Fibroblast of villous mesenchyme (primary cell): Measurements from ENCODE around the gene LRRC61. TPM values are rescaled to one million over a fixed set of nuclear protein-coding genes. Genes with fewer than 3 reads are reported as not detected.

Experiments
- DNase-seq: peaks from one replicate; pipeline ENCODE4 v3.0.0-alpha.2; 2010; ENCODE audit warnings: low read depth
- H3K4me3 ChIP-seq: 2 replicates; pipeline ENCODE4 v1.5.1; 2011; ENCODE audit warnings: low read depth, mild to moderate bottlenecking, low read length
- total RNA-seq: library from RNA; depleted of rRNA; stranded (reverse); fragments of >200 nt; gene quantifications from 2 replicates; pipeline ENCODE4 v1.2.3, GENCODE V29; 2012
- TF ChIP-seq, protein P1 (sequence below): IDR thresholded peaks from 2 replicates; pipeline ENCODE4 v1.5.1; 2012; ENCODE audit warnings: low read depth, mild to moderate bottlenecking, low read length; ENCODE audit not compliant: insufficient read depth

The LRRC61 gene
- total RNA-seq, 1 donor = 13.0 TPM

GRCh38 chr7:150371131-150371995, 48.2 kb downstream of the LRRC61 start:
- TF ChIP-seq, protein P1, sequence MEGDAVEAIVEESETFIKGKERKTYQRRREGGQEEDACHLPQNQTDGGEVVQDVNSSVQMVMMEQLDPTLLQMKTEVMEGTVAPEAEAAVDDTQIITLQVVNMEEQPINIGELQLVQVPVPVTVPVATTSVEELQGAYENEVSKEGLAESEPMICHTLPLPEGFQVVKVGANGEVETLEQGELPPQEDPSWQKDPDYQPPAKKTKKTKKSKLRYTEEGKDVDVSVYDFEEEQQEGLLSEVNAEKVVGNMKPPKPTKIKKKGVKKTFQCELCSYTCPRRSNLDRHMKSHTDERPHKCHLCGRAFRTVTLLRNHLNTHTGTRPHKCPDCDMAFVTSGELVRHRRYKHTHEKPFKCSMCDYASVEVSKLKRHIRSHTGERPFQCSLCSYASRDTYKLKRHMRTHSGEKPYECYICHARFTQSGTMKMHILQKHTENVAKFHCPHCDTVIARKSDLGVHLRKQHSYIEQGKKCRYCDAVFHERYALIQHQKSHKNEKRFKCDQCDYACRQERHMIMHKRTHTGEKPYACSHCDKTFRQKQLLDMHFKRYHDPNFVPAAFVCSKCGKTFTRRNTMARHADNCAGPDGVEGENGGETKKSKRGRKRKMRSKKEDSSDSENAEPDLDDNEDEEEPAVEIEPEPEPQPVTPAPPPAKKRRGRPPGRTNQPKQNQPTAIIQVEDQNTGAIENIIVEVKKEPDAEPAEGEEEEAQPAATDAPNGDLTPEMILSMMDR = no peak
- no peak for DNase-seq
- H3K4me3 ChIP-seq = no peak overlapping the region

DNA sequence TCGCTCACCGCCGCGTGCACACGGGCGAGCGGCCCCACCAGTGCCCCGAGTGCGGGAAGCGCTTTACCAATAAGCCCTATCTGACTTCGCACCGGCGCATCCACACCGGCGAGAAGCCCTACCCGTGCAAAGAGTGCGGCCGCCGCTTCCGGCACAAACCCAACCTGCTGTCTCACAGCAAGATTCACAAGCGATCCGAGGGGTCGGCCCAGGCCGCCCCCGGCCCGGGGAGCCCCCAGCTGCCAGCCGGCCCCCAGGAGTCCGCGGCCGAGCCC, 48.8 kb downstream of the LRRC61 start:
- TF ChIP-seq, protein P1 = no peak
- DNase-seq = no peak

GRCh38 chr7:150372271-150373048, 49.3 kb downstream of the LRRC61 start:
- no peak overlapping the region for H3K4me3 ChIP-seq
- TF ChIP-seq, protein P1 = no peak
- no peak for DNase-seq

More for the DNA sequence above, 48.8 kb downstream of the LRRC61 start:
- no peak overlapping the region for H3K4me3 ChIP-seq

GRCh38 chr7:150373049-150373801, 50.1 kb downstream of the LRRC61 start:
- DNase-seq = no peak
- no peak overlapping the region for H3K4me3 ChIP-seq

GRCh38 chr7:150374026-150374425, 50.9 kb downstream of the LRRC61 start:
- TF ChIP-seq, protein P1 = no peak
- no peak for DNase-seq
- no peak overlapping the region for H3K4me3 ChIP-seq

More at GRCh38 chr7:150373049-150373801, 50.1 kb downstream of the LRRC61 start:
- TF ChIP-seq, protein P1 = no peak

DNA sequence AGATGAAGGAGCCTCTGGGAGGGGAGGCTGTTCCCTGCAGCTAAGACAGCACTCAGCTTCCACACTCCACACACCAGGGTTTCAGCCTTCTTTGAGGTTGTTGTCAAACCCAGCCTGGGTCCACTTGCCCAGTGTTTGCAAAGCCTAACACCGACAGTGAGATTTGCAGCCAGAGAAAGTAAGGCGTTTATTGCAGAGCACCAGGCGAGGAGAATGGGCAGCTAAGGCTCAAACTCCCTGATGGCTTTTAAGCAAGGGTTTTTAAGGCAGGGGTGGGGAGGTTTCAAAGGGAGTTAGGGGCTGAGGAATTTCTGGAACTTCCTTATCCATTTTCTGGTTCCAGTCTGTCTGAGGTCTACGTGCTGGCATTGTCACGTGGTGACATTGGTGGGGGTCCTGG, 51.3 kb downstream of the LRRC61 start:
- DNase-seq = no peak
- TF ChIP-seq, protein P1 = no peak

More for the DNA sequence above, 51.3 kb downstream of the LRRC61 start:
- no peak overlapping the region for H3K4me3 ChIP-seq
